ENCODE results near the gene ANK3. TPM values are rescaled to one million over a fixed set of nuclear protein-coding genes. Genes with fewer than 3 reads are reported as not detected.

Gene ANK3
- polyA plus RNA-seq, 1 donor = 89.1 TPM

- no peak for DNase-seq
- Histone ChIP-seq H3K9me3 (ENCODE audit: control insufficient read depth, low read depth, low read length) (no peaks in the 10 kb centered on the region), H3K4me1 (ENCODE audit: control insufficient read depth, insufficient read depth, low read length) (no peaks in the 10 kb centered on the region), H3K36me3 (ENCODE audit: control insufficient read depth, insufficient read depth, low read length) (no peaks in the 10 kb centered on the region), H3K27ac (ENCODE audit: low read length) (no peak overlapping the region), H3K4me3 (ENCODE audit: low read length) (no peak overlapping the region), H3K27me3 (ENCODE audit: control insufficient read depth, insufficient read depth, low read length) (no peaks in the 10 kb centered on the region)
- 46% methylated on average over 3 of the region's 4 CpGs for WGBS (ENCODE audit: insufficient coverage, low lambda C conversion rate)
Observed at GRCh38 chr10:60334991-60335390, 54.7 kb downstream of the ANK3 start.

GRCh38 chr10:60332371-60332770 lies 57.3 kb downstream of the ANK3 start:
- no peaks in the 10 kb centered on the region for H3K9me3 ChIP-seq (ENCODE audit: control insufficient read depth, low read depth, low read length)
- no peak for DNase-seq
- H3K27me3 ChIP-seq (ENCODE audit: control insufficient read depth, insufficient read depth, low read length) = no peaks in the 10 kb centered on the region
- H3K4me3 ChIP-seq (ENCODE audit: low read length) = no peak overlapping the region
- 100% methylated on average over 1 of the region's 2 CpGs for WGBS (ENCODE audit: insufficient coverage, low lambda C conversion rate)
- no peak overlapping the region for H3K27ac ChIP-seq (ENCODE audit: low read length)
- no peaks in the 10 kb centered on the region for H3K4me1 ChIP-seq (ENCODE audit: control insufficient read depth, insufficient read depth, low read length)
- no peaks in the 10 kb centered on the region for H3K36me3 ChIP-seq (ENCODE audit: control insufficient read depth, insufficient read depth, low read length)

GRCh38 chr10:60331886-60332285 lies 57.8 kb downstream of the ANK3 start:
- no peaks in the 10 kb centered on the region for H3K9me3 ChIP-seq (ENCODE audit: control insufficient read depth, low read depth, low read length)
- H3K4me3 ChIP-seq (ENCODE audit: low read length) = no peak overlapping the region
- no peaks in the 10 kb centered on the region for H3K36me3 ChIP-seq (ENCODE audit: control insufficient read depth, insufficient read depth, low read length)
- DNase-seq = no peak
- no peaks in the 10 kb centered on the region for H3K27me3 ChIP-seq (ENCODE audit: control insufficient read depth, insufficient read depth, low read length)
- WGBS (ENCODE audit: insufficient coverage, low lambda C conversion rate) = 100% methylated on average over 3 of the region's 3 CpGs
- no peaks in the 10 kb centered on the region for H3K4me1 ChIP-seq (ENCODE audit: control insufficient read depth, insufficient read depth, low read length)
- H3K27ac ChIP-seq (ENCODE audit: low read length) = no peak overlapping the region

GRCh38 chr10:60323162-60323561 lies 66.5 kb downstream of the ANK3 start:
- no peak overlapping the region for H3K27ac ChIP-seq (ENCODE audit: low read length)
- WGBS (ENCODE audit: insufficient coverage, low lambda C conversion rate) = no CpG with 5 or more reads among the region's 2 CpGs

GRCh38 chr10:60320666-60321065 lies 69.0 kb downstream of the ANK3 start:
- no CpG with 5 or more reads among the region's 1 CpG for WGBS (ENCODE audit: insufficient coverage, low lambda C conversion rate)
- no peaks in the 10 kb centered on the region for H3K36me3 ChIP-seq (ENCODE audit: control insufficient read depth, insufficient read depth, low read length)
- no peaks in the 10 kb centered on the region for H3K4me1 ChIP-seq (ENCODE audit: control insufficient read depth, insufficient read depth, low read length)
- H3K4me3 ChIP-seq (ENCODE audit: low read length) = no peak overlapping the region
- no peaks in the 10 kb centered on the region for H3K27me3 ChIP-seq (ENCODE audit: control insufficient read depth, insufficient read depth, low read length)
- no peaks in the 10 kb centered on the region for H3K9me3 ChIP-seq (ENCODE audit: control insufficient read depth, low read depth, low read length)
- no peak overlapping the region for H3K27ac ChIP-seq (ENCODE audit: low read length)
- no peak for DNase-seq

More at GRCh38 chr10:60323162-60323561, 66.5 kb downstream of the ANK3 start:
- no peak for DNase-seq
- H3K27me3 ChIP-seq (ENCODE audit: control insufficient read depth, insufficient read depth, low read length) = no peaks in the 10 kb centered on the region
- no peaks in the 10 kb centered on the region for H3K9me3 ChIP-seq (ENCODE audit: control insufficient read depth, low read depth, low read length)
- H3K4me1 ChIP-seq (ENCODE audit: control insufficient read depth, insufficient read depth, low read length) = no peaks in the 10 kb centered on the region
- H3K36me3 ChIP-seq (ENCODE audit: control insufficient read depth, insufficient read depth, low read length) = no peaks in the 10 kb centered on the region
- no peak overlapping the region for H3K4me3 ChIP-seq (ENCODE audit: low read length)

- no CpG with 5 or more reads among the region's 1 CpG for WGBS (ENCODE audit: insufficient coverage, low lambda C conversion rate)
- DNase-seq = no peak
- no peaks in the 10 kb centered on the region for H3K36me3 ChIP-seq (ENCODE audit: control insufficient read depth, insufficient read depth, low read length)
- no peaks in the 10 kb centered on the region for H3K4me1 ChIP-seq (ENCODE audit: control insufficient read depth, insufficient read depth, low read length)
- no peak overlapping the region for H3K4me3 ChIP-seq (ENCODE audit: low read length)
- H3K27ac ChIP-seq (ENCODE audit: low read length) = no peak overlapping the region
- no peaks in the 10 kb centered on the region for H3K9me3 ChIP-seq (ENCODE audit: control insufficient read depth, low read depth, low read length)
- no peaks in the 10 kb centered on the region for H3K27me3 ChIP-seq (ENCODE audit: control insufficient read depth, insufficient read depth, low read length)
Observed at GRCh38 chr10:60316029-60316428, 73.6 kb downstream of the ANK3 start.

DNA sequence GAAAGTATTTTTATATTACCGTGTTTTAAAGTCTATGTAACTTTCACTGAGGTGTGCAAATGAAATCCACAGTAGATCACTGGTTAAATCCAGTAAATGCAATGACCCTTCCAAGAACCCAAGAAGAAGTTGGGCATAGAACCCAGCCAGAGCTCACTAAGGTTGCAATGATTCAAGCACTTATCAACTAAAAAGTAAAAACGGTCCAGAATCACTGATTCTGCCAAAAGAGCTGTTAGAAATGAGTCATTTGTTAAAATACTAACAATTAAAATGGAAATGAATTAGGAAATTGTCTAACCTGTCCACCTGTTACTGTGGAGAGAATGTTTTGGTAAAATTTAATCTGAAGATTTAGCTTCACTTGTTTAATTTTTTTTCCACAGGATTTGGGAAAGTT lies 74.4 kb downstream of the ANK3 start:
- Histone ChIP-seq H3K36me3 (ENCODE audit: control insufficient read depth, insufficient read depth, low read length) (no peaks in the 10 kb centered on the region), H3K4me3 (ENCODE audit: low read length) (no peak overlapping the region), H3K27me3 (ENCODE audit: control insufficient read depth, insufficient read depth, low read length) (no peaks in the 10 kb centered on the region), H3K4me1 (ENCODE audit: control insufficient read depth, insufficient read depth, low read length) (no peaks in the 10 kb centered on the region), H3K27ac (ENCODE audit: low read length) (no peak overlapping the region), H3K9me3 (ENCODE audit: control insufficient read depth, low read depth, low read length) (no peaks in the 10 kb centered on the region)
- 90% methylated on average over 2 of the region's 2 CpGs for WGBS (ENCODE audit: insufficient coverage, low lambda C conversion rate)
- no peak for DNase-seq

DNA sequence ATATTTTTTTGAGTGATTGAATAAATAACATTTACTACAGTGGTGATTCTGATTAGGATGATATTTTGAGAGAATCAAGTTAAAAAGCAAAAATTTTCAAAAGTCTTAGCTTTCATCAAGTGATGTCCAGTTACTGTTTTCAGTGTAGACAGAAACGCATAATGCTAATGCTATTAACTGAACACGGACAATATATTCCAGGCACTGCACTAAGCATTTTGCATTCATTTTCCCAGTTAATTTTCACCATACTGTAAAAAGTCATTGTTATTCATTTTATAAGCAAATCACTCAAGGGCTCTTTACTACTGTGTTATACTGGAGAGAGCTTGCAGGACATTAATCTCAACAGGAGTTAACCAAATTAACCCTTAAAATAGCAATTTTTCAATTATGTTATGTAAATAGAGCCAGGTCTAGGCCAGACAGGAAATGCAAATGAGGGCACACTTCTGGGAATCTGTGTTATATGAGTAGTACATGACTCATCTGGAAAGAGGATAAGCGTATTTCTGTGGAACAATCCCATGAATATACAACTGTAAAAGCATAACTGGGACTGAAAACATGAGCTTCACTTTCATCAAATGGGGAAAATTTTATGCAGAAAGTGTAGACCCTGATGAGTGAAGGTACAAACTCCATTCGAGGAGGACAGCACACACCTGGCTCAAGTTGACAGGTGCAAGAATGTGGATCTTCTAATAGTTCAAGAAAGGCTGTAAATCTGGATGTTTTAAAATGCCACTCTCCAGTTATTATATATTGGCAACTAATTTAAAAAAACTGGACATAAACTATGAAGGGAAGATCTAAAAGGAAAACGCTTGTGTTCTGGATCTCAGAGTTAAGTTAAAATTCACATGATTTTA lies 75.4 kb downstream of the ANK3 start:
- Histone ChIP-seq H3K4me1 (ENCODE audit: control insufficient read depth, insufficient read depth, low read length) (no peaks in the 10 kb centered on the region), H3K36me3 (ENCODE audit: control insufficient read depth, insufficient read depth, low read length) (no peaks in the 10 kb centered on the region), H3K9me3 (ENCODE audit: control insufficient read depth, low read depth, low read length) (no peaks in the 10 kb centered on the region), H3K27me3 (ENCODE audit: control insufficient read depth, insufficient read depth, low read length) (no peaks in the 10 kb centered on the region), H3K27ac (ENCODE audit: low read length) (no peak overlapping the region), H3K4me3 (ENCODE audit: low read length) (no peak overlapping the region)
- no peak for DNase-seq
- 88% methylated on average over 4 of the region's 5 CpGs for WGBS (ENCODE audit: insufficient coverage, low lambda C conversion rate)

- DNase-seq = no peak
- Histone ChIP-seq H3K4me3 (ENCODE audit: low read length) (no peak overlapping the region), H3K36me3 (ENCODE audit: control insufficient read depth, insufficient read depth, low read length) (no peaks in the 10 kb centered on the region), H3K27me3 (ENCODE audit: control insufficient read depth, insufficient read depth, low read length) (no peaks in the 10 kb centered on the region), H3K9me3 (ENCODE audit: control insufficient read depth, low read depth, low read length) (no peaks in the 10 kb centered on the region), H3K4me1 (ENCODE audit: control insufficient read depth, insufficient read depth, low read length) (no peaks in the 10 kb centered on the region), H3K27ac (ENCODE audit: low read length) (no peak overlapping the region)
- no CpG with 5 or more reads among the region's 1 CpG for WGBS (ENCODE audit: insufficient coverage, low lambda C conversion rate)
Observed at GRCh38 chr10:60313589-60313952, 76.1 kb downstream of the ANK3 start.

DNA sequence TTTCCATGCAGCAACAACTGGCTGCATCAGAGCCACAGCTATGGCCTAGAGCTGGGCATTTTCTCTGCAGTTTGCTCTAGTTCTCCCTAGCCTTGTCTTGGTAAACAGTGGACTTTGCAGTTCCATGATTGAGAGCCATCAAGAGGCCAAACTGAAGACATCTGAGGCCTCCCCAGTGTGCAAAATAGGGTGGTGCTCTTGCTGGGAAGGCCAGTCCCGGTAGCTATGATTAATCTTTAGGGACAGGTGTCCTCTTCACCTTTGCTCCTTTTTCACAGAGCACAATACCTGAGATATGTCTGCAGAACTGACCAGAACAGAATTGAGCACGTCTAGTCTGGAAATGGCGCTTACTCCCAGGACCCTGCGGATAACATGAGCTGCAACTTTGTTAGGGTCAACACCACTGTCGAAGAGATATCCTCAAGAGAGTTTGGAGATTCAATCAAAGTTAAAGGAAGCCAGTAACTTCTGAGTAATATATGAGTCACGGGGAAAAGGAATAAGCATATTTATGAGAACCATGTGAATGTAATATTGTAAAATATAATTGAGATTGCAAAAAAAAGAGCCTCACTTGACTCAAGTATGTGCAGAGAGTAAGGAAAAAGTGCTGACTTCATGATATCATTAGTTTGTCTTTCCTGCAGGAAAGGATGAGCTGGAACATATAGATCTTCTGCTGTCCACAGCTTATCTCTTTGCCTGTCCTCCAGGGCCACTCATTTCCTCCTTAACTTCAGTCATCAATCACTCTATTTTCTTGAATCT lies 76.7 kb downstream of the ANK3 start:
- H3K27me3 ChIP-seq (ENCODE audit: control insufficient read depth, insufficient read depth, low read length) = no peaks in the 10 kb centered on the region
- H3K4me3 ChIP-seq (ENCODE audit: low read length) = no peak overlapping the region
- no peak overlapping the region for H3K27ac ChIP-seq (ENCODE audit: low read length)
- no peaks in the 10 kb centered on the region for H3K36me3 ChIP-seq (ENCODE audit: control insufficient read depth, insufficient read depth, low read length)
- H3K9me3 ChIP-seq (ENCODE audit: control insufficient read depth, low read depth, low read length) = no peaks in the 10 kb centered on the region
- DNase-seq = no peak
- WGBS (ENCODE audit: insufficient coverage, low lambda C conversion rate) = 67% methylated on average over 1 of the region's 6 CpGs
- H3K4me1 ChIP-seq (ENCODE audit: control insufficient read depth, insufficient read depth, low read length) = no peaks in the 10 kb centered on the region
